ENCODE measurements around the gene RSAD2.
"Not testable (repeated sequence)": the region's sequence is repeated elsewhere in the genome, so short reads cannot be mapped to it uniquely, and the experiment has no call there.

Gene RSAD2

GRCh38 chr2:6877402-6878304 lies at the start of gene RSAD2:
Gene RSAD2 (plus strand): TSS chr2:6877777. CDS start chr2:6877801, 24 bp downstream.
- peak; percentile 61 for DNase-seq

GRCh38 chr2:6828299-6828584 lies 49.3 kb upstream of the RSAD2 start:
- DNase-seq, result peak; percentile 38

GRCh38 chr2:6831229-6831628 lies 46.3 kb upstream of the RSAD2 start:
- DNase-seq, result no peak

- DNase-seq, result no peak
Measured at GRCh38 chr2:6832596-6833299, 44.8 kb upstream of the RSAD2 start.

- no peak for DNase-seq
Measured at GRCh38 chr2:6833300-6833604, 44.3 kb upstream of the RSAD2 start.

- DNase-seq, result no peak
Measured at GRCh38 chr2:6834163-6834562, 43.4 kb upstream of the RSAD2 start.

GRCh38 chr2:6835467-6835866 lies 42.1 kb upstream of the RSAD2 start:
- no peak for DNase-seq

GRCh38 chr2:6838673-6839319 lies 38.8 kb upstream of the RSAD2 start:
- DNase-seq, result no peak

- DNase-seq, result no peak
Measured at GRCh38 chr2:6841537-6842287, 35.9 kb upstream of the RSAD2 start.

- no peak for DNase-seq
Measured at GRCh38 chr2:6845312-6845711, 32.3 kb upstream of the RSAD2 start.

- no peak for DNase-seq
Measured at GRCh38 chr2:6845903-6846302, 31.7 kb upstream of the RSAD2 start.

GRCh38 chr2:6846540-6846939 lies 31.0 kb upstream of the RSAD2 start:
- no peak for DNase-seq

GRCh38 chr2:6846967-6847681 lies 30.5 kb upstream of the RSAD2 start:
- DNase-seq, result no peak

- DNase-seq, result no peak
Measured at GRCh38 chr2:6852195-6852594, 25.4 kb upstream of the RSAD2 start.

GRCh38 chr2:6854416-6854815 lies 23.2 kb upstream of the RSAD2 start:
- DNase-seq, result peak; percentile 31

GRCh38 chr2:6855860-6856547 lies 21.6 kb upstream of the RSAD2 start:
- no peak for DNase-seq

GRCh38 chr2:6856548-6856920 lies 21.0 kb upstream of the RSAD2 start:
- no peak for DNase-seq

- not testable (repeated sequence) for DNase-seq
Measured at GRCh38 chr2:6858466-6859027, 19.0 kb upstream of the RSAD2 start.

GRCh38 chr2:6860296-6860695 lies 17.3 kb upstream of the RSAD2 start:
- no peak for DNase-seq

GRCh38 chr2:6863792-6864191 lies 13.8 kb upstream of the RSAD2 start:
- no peak for DNase-seq

- DNase-seq, result no peak
Measured at GRCh38 chr2:6864231-6864754, 13.3 kb upstream of the RSAD2 start.

All from NCI-H1105 treated with DMSO at 0.1 percent for 48 hours (cell line).